ENCODE data around the gene BCAR3. TPM values are rescaled to one million over a fixed set of nuclear protein-coding genes. Genes with fewer than 3 reads are reported as not detected.

BCAR3 gene
- total RNA-seq, 4 donors from 2014 or later, result 20.2 to 47.2 (median 32.3) TPM

GRCh38 chr1:93625582-93626327, 55.9 kb downstream of the BCAR3 start:
- WGBS, result 29% methylated on average over 3 of the region's 3 CpGs
- intact Hi-C loops (cut with DNase I), result loop anchor here (5.0 to 10.0 kb wide), 3 partner anchors 183 to 321 kb away; no protein-coding TSS in a partner anchor
- H3K4me3 ChIP-seq, result no peak overlapping the region
- H3K36me3 ChIP-seq, result no peaks in the 10 kb centered on the region
- H3K9me3 ChIP-seq, result no peaks in the 10 kb centered on the region
- peak; percentile 32 to 46 for TF ChIP-seq POLR2AphosphoS5 (IDR thresholded peaks at IDR 0.05)
- TF ChIP-seq CTCF (IDR thresholded peaks at IDR 0.05), result no peak
- DNase-seq (ENCODE audit: extremely low spot score), result no peak
- no peak overlapping the region for H3K27ac ChIP-seq (replicated peaks in 1 of 4)
- H3K27me3 ChIP-seq, result no peaks in the 10 kb centered on the region
- H3K4me1 ChIP-seq, result peaks cover 23 to 36% (median 26%) of the 10 kb centered on the region in 4 donors

DNA sequence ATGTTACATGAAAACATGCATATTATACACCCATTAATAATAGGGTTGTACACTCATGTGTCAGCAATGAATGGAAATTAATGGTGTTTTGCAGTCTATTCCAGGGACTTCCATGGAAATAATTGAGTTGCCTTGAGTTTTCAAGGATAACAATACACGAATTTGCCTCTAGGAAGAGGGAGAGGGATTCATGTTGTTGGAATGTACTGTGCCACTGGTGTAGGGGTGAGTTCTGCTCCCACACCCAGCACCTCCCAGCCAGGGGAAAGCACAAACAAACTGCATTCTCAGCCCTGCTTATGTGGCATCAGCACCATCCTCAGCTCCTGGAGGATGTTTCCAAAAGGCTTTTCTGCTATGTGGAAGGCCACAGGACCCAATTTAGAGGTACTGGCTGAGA, 57.8 kb downstream of the BCAR3 start:
- Histone ChIP-seq H3K27ac (replicated peaks in 1 of 4) (no peak overlapping the region), H3K4me3 (no peak overlapping the region), H3K4me1 (peaks cover 14 to 32% (median 21%) of the 10 kb centered on the region in 4 donors), H3K9me3 (no peaks in the 10 kb centered on the region), H3K36me3 (no peaks in the 10 kb centered on the region), H3K27me3 (no peaks in the 10 kb centered on the region)
- intact Hi-C loops (cut with DNase I), result loop anchor here (10.0 kb wide), 2 partner anchors 221 to 319 kb away; no protein-coding TSS in a partner anchor
- WGBS, result 71% methylated on average over 1 of the region's 1 CpG
- DNase-seq (ENCODE audit: extremely low spot score), result no peak
- TF ChIP-seq POLR2A (IDR thresholded peaks at IDR 0.05; ENCODE audit: low read depth) (no peak), EP300 (IDR thresholded peaks at IDR 0.05) (no peak), CTCF (IDR thresholded peaks at IDR 0.05) (no peak), POLR2AphosphoS5 (IDR thresholded peaks at IDR 0.05) (no peak)

GRCh38 chr1:93623436-93623835, 58.2 kb downstream of the BCAR3 start:
- no peak overlapping the region for H3K27ac ChIP-seq (replicated peaks in 1 of 4)
- intact Hi-C loops (cut with DNase I), result loop anchor here (10.0 kb wide), 2 partner anchors 221 to 319 kb away; no protein-coding TSS in a partner anchor

DNA sequence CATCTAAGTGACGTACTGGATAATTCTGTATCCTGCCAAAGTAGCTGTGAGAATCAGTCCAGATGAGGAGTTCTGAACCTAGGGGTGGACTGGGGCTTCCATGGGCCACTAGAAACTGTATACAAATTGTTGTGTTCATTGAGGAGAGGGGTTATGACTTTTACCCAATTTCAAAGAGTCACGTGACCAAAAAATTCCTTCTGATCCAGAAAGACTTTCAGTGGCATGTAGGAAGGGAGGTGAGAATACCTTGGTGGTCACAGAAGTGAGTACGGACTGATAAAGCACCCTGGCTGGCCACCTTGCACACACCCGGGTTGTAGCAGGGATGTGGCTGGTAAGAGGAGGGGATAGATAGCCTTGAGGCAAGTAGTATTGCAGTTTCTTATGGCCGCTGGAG, 60.4 kb downstream of the BCAR3 start:
- intact Hi-C loops (cut with DNase I), result loop anchor here (10.0 kb wide), 2 partner anchors 224 to 316 kb away; no protein-coding TSS in a partner anchor
- 96% methylated on average over 5 of the region's 5 CpGs for WGBS
- Histone ChIP-seq H3K9me3 (no peaks in the 10 kb centered on the region), H3K36me3 (no peaks in the 10 kb centered on the region), H3K27ac (replicated peaks in 1 of 4) (no peak overlapping the region), H3K27me3 (no peaks in the 10 kb centered on the region), H3K4me1 (peaks cover 33 to 55% (median 45%) of the 10 kb centered on the region in 4 donors), H3K4me3 (no peak overlapping the region)
- DNase-seq (ENCODE audit: extremely low spot score), result no peak
- TF ChIP-seq POLR2A (IDR thresholded peaks at IDR 0.05; ENCODE audit: low read depth) (no peak), EP300 (IDR thresholded peaks at IDR 0.05) (no peak), CTCF (IDR thresholded peaks at IDR 0.05) (no peak), POLR2AphosphoS5 (IDR thresholded peaks at IDR 0.05) (no peak)

More at GRCh38 chr1:93623436-93623835, 58.2 kb downstream of the BCAR3 start:
- H3K4me3 ChIP-seq, result no peak overlapping the region
- peaks cover 11 to 35% (median 23%) of the 10 kb centered on the region in 4 donors for H3K4me1 ChIP-seq
- H3K9me3 ChIP-seq, result no peaks in the 10 kb centered on the region
- DNase-seq (ENCODE audit: extremely low spot score), result no peak
- H3K27me3 ChIP-seq, result no peaks in the 10 kb centered on the region
- H3K36me3 ChIP-seq, result no peaks in the 10 kb centered on the region
- TF ChIP-seq CTCF (IDR thresholded peaks at IDR 0.05) (no peak), EP300 (IDR thresholded peaks at IDR 0.05) (no peak), POLR2A (IDR thresholded peaks at IDR 0.05; ENCODE audit: low read depth) (no peak), POLR2AphosphoS5 (IDR thresholded peaks at IDR 0.05) (no peak)

All from esophagus muscularis mucosa (tissue), 4 donors.